GM18498 (cell line): ENCODE measurements around the gene LINC01488.

Experiments used
- ATAC-seq: cut with Tn5 transposase; IDR thresholded peaks from one replicate; pipeline ENCODE4 v1.9.1; 2021; ENCODE audit warnings: mild to moderate bottlenecking, moderate library complexity; ENCODE audit not compliant: unreplicated experiment

Gene LINC01488

DNA sequence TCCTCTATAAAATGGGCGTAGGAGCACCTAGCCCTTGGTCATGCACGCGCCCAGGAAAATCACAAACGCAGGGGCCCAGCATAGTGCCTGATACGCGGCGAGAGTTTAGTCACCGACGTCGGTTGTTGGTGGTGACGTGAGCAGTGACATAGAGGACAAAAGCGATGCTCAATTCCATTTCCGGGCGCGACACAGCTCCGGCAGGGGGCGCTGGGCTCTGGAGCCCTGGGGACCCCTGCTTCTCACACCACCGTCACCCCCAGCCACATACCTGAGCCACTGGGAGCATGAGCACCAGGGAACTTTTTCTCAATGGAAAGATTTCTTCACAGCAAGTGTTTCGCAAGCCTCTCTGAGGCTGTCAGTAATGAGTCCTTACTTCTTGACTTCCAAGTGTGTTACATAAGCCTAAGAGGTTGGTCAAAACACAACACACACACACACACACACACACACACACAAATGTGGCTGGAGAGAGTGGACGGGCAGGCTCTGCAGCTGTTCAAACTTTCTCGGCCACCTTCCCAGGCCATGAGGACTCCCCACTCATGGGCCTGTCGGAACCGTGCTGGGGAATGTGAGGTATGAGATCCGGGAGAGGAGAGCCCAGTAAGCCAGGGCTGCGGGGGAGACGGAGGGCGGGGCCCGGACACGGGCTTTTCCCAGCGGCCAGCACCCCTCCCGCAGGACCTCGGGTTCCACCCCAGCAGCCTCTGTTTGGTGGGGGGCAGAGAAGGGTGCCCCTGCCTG is 36.9 kb upstream of the LINC01488 start:
- ATAC-seq, result no peak

DNA sequence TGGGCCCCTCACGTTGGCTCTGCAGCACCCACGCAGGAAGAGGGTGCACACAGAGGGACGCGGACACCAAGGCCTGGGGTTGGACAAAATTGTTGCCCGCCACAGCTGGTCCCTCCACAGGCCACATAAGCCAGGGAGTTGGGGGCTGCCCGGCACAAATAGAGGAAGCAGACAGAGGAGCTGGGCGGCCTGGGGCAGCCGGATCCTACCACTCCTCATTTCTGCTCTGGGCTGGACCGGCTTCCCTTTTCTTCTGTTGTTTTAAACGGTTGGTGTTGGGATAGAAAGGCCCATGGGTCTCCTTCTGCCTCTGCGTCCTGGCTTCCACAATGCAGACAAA is 36.4 kb upstream of the LINC01488 start:
- no peak for ATAC-seq

DNA sequence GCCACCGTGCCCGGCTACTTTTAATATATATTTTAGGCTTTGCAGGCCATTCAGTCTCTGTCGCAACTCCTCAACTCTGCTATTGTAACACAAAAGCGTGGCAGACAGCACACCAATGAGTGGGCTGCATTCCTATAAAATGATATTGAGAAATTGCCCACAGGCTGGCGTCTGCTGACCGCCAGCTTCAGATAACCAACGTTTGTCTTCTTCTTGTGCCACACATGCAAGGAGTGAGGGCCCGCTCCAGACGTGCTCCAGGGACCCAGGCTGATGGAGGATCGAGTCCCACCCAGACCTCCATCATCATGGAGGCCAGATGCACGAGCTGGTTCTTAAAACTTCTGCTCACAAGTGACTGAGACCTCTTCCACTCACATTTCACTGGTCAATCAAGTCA is 35.4 kb upstream of the LINC01488 start:
- ATAC-seq, result no peak

DNA sequence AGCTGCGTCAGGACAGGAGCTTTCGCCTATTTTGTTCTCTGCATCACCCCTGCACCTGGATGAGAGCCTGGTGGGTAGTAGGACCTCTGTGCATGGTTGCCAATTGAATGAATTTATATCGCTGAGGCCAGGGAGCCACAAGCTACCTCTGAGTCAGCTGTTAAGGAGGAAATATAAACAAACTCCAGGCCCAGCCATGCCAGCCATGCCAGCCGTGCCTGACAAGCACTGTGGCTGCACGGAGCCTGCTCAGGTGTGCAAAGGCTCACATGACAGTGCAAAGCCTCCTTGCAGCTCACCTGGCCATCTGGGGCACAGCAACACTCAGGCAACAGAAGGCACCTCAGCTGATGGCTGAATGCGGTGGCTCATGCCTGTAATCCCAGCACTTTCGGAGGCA is 33.7 kb upstream of the LINC01488 start:
- ATAC-seq, result no peak

DNA sequence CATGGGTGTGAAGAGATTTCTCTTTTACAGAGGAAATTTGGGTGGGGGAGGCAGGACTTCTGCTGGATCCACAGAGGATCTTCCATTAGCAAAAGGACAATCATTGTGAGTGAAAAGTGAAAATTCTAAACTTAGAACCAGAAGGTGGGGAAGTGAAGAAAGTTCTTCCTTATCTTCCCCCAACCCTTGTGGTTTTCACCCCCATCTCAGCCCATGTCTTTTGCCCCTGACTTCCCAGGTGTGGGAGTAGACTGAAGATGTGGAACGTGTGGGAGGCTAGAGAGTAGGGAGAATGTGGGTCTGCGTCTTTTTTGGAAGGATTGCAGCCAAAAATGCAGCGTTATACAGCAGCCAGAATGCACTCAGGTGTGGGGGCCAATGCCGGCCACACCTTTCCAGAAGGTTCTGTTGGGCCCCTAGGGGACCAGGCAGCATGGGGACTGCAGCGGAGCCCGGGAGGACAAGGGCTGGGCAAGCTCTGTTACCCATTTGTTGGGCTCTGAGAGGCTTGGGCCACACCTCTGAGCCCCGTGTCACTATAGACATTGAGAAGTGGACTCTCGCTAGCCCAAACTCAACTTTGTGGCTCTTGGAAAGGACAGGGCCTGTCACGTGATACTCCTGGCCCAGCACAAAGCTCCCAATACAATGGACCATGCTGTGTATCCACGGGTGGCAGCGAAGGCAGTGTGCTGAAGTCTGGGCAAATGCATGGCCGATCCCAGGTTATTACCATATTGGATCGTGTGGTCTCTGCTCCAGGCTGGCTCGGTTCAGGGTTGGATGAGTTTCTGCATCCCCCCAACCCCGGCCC is 32.8 kb upstream of the LINC01488 start:
- no peak for ATAC-seq

DNA sequence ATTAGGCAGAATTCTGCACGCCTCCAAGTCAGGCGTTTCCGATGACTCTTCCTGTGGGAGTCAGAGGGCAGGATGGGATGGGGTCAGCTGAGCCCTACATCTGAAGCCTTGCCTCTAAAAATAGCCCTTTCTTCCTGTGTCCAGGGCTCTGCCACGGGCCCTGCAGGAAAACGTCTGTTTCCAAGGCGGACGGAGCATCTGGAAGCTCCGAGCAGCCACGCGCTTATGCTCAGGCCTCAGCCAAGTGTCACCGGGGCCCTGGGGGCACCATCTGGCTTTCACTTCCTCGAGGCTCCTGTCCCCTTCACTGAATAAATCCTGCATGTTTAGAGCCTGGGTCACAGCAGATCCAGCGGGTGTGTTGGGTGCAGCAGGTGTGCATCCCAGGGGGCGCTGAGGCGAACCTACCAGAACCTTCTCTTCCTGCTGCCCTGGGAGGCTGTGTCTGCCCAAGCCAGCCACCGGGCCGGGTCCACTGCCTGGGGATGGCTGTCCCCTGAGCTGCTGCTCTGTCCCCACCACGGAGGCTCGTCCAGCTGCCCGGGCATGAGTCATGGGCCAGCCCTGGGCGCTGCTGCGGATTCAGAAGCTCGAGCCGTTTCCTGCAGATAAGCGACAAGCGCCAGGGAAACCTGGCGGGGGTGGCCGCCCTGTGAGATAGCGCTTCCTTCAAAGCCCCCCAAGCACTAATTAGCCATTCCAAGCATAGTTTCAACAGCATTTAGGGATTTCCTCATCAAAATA is 32.0 kb upstream of the LINC01488 start:
- ATAC-seq, result no peak

DNA sequence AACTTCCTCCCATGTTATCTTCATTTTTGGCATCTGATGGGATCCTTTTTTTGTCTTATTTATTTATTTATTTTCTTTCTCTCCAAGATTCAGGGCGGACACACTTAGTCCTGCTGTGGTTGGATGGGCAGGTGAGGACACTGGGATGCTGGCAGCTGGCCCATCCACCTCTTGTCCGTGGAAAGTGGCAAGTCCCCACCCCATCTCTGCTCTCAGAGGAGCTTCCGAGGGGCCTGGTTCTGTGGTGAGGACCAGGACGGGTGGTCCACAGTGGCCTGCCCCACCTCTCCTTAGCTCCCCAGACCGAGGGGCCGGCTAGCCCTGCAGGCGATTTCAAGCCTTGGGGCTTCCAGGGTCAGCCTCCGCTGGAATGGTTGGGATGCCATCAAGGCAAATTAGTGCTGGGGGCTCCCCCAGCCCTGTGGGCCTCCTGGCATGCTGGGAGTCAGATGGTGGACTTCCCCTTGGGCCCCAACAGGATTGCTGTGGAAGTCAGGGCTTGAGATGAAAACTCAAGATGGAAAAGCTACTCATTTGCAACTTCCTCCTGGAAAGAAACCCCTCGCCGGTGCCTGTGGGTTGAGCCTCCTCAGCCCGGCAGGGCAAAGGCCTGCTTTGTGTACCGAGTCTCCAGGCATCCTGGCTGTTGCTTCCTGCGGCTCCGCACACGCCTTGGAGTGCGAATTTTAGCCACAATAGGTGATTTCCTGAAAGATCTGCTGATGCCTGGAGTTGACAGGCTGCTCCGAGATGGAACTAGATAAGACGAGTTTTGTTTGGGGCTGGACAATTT is 31.2 kb upstream of the LINC01488 start:
- no peak for ATAC-seq

DNA sequence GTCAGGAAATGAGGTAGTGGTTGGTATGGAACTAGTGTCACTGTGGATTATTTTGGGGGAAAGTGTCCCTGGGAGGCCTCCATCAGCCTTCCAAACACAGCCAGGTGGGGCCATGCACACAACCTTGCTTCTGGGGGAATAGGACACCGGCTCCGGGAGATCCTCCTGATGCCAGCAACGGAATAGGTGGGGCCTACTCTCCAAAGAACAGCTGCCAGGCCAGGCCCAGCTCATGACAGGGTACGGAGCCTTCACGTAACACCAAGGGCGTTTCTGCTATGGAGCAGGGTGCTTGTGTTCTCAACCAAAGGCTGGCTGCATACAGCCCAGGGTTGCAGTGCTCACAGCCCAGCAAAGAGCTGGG is 30.6 kb upstream of the LINC01488 start:
- no peak for ATAC-seq

DNA sequence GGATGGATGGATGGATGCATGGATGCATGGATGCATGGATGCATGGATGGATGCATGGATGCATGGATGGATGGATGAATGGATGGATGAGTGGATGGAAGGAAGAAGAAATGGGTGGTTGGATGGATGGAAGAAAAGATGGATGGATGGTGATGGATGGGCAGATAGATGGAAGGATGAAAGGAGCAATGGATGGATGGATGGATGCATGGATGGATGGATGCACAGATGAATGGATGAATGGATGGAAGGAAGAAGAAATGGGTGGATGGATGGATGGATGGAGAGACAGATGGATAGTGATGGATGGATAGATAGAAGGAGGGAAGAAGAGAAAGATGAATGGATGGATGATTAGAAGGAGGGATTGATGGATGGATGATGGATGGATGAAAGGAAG is 30.2 kb upstream of the LINC01488 start:
- no peak for ATAC-seq

DNA sequence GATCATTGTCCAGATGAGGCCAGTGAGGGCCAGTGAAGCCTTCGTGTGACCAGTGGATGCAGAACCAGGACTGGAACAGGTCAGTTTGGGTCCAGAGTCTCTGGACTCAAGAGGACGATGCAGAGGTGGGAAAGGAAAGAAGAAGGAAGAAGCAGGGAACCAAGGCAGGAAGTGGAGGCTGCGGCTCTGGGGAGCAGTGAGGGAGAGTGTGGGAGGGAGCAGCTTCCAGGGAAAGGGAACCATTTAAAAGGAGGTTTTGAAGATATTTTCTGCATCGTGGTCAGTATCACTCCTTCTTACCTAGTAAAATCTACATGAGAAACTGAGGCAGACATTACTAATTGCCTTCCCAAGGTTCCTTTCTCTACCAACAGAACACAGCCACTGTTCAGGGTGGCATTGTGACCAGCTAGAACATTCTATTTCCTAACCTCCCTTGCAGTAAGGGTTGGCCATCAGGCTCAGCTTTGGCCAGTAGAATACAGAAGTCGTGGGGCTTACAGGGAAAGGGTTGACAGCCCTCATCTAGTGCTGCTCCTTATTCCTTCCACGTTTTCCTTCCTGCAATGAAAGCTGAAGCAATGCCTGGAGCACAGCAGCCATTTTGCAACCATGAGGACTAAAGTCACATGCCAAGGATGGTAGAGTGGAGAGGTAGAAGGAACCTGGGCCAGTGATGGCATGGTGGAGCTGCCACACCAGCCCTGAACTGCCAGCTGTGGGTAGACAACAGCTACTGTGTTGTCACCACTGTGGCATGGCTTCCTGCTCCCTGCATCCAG is 29.1 kb upstream of the LINC01488 start:
- ATAC-seq, result no peak

DNA sequence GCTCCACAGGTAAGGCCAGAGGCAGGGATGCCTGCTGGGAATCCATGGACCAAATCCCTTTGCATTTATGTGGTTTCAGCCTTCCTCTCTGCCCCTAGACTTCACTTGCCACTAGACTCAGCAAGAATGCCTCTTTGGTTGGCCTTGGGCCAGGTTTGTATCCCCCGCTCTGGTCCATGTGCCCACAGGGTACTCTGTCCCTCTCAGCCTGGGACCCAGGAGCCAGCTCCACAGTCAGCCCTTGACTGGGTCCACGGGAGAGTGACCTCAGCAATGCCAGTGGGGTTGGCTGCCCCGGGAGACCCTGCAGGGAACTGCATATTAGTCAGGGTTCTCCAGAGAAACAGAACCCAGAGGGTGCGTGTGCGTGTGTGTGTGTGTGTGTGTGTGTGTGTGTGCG is 28.3 kb upstream of the LINC01488 start:
- ATAC-seq, result no peak

DNA sequence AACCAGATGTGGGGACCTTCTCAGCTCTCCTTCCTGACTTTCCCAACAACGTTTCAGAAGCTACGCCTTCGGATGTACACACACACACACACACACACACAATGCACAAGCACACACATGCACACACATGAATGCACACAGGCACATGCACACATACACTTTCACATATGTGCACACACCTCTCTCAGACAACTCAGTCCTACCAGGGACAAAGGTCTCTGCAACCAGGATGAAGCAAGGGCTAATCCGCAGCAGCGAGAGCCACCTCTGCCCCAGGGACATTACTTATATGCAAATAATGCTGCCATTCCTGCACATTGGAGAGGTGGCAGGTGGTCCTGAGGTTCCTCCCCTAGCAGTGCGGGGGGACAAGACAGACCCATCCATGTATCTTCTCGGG is 27.4 kb upstream of the LINC01488 start:
- ATAC-seq, result no peak

DNA sequence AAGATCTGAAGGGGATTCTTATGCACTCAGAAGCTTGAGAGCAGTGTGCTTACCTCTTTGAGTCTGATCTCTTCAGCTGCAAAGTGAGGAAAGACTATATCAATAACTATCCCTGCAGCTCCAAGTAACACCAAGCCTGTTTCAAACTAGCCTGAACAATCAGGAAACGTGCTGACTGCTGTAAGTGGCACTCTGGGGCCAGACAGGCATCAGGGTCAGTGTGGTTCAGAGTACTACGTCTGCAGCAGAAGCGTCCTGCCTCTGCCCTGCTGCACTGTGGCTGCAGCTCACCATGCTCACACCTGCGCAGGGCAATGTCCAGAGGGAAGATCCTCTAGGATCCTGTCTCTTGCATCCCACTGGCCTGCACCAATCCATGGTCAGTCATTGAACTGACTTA is 25.5 kb upstream of the LINC01488 start:
- no peak for ATAC-seq

DNA sequence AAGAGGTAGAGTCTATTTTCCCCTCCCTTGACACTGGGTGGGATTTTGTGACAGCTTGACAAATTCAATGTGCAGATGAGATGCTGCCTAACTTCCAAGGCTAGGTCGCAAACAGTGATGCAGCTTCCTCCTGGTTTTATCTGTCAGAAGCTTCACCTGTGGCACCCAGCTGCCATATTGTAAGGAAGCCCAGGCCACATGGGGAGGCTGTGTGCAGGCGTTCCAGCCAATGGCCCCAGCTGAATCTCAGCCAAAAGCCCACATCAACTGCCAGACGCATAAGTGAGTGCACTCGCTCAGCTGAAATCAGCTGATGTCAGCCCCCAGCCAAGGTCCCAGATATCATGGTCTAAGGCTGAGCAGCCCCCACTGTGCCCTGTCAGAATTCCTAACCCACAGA is 24.8 kb upstream of the LINC01488 start:
- no peak for ATAC-seq

DNA sequence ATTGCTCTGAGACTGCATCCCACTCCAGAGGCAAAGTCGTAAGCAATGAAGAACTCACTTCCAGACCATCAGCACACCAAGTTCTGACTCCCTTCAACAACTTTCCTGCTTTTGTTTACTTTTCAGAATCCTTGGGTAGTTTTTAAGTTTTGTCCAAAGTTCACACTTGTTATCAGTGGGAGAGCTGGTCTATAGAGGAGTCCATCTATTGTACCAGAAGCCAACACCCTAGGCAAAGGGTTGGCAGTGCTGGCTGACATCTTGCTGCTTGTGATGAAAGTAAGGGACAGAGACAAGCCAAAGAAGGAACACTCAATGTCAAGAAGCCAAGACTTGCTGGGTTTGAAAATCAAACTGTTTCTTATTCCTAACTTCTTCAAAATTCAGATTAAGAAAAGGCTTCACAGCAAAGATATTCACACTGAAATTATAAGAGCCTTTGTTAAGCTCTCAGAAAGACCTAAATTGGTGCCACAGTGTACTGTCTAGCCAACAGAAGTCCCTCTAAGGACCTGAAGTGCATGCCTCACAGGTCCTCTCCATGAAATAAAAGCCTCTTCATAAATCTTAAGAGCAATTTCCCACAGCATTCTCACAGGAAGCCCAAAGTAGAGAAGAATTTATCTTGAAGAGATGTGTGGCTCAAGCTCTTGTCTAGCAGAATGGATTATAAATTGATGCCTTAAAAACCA is 21.5 kb upstream of the LINC01488 start:
- no peak for ATAC-seq

DNA sequence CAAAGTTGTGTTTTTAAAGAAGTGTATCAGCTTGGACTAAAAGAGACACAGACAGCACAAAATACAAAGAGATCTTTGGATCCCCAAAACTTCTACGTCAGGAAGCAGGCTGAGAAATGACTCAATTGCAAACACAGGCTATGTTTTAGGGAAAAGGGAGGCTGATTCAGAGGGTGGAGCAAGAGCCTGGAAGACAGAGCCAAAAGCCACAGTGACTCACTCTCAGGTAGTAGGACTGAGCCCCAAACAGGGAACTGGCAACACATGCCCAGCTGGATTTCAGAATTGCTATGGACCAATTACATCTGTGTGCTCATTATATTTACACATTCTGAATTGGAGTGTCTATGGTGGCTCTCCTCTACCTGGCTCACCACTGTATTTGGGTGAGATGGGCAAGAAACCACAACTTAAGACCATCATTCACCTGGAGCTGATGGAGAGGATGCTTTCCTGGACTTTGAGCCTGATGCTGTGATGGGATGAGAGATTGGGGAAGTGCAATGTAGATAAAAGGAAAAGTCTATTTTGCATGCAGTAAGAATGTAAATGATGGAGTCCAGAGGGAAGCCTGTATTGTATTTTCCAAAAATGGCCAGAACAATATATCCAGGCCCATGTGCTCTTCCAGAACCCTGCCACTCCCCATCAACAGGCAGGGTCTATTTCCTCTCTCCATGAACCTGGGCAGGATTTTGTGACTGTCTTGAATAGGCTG is 20.8 kb upstream of the LINC01488 start:
- ATAC-seq, result no peak

DNA sequence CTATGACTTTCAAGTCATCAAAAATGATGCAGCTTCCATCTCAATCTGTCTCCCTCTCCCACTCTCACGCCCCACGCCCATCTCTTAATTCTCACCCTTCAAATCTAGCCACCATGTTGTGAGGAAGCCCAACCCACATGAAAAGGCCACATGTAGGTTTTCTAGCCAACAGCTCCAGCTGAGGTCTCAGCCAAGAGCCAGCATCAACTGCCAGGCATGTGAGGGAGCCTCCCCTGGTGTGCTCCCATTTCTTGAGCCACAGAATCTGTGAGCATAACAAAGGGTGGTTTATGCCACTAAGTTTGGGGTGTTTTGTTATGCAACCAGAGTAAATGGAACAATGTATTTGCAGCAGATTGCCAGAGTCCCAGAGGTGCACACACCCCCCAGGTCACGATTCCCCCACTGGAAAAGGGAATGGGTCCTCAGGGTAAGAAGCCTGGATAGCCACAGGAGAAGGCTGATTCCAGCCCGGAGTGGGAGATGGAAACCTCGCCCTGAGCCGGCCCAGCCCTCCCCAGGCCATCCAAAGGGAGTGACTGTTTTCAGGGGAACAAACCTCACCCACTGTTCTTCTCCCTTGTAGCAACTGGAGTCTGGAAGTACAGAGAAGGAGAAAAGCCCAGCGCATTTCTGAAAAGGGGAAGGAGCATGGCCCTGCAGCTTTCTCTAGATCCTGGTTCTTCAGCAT is 20.0 kb upstream of the LINC01488 start:
- ATAC-seq, result no peak

DNA sequence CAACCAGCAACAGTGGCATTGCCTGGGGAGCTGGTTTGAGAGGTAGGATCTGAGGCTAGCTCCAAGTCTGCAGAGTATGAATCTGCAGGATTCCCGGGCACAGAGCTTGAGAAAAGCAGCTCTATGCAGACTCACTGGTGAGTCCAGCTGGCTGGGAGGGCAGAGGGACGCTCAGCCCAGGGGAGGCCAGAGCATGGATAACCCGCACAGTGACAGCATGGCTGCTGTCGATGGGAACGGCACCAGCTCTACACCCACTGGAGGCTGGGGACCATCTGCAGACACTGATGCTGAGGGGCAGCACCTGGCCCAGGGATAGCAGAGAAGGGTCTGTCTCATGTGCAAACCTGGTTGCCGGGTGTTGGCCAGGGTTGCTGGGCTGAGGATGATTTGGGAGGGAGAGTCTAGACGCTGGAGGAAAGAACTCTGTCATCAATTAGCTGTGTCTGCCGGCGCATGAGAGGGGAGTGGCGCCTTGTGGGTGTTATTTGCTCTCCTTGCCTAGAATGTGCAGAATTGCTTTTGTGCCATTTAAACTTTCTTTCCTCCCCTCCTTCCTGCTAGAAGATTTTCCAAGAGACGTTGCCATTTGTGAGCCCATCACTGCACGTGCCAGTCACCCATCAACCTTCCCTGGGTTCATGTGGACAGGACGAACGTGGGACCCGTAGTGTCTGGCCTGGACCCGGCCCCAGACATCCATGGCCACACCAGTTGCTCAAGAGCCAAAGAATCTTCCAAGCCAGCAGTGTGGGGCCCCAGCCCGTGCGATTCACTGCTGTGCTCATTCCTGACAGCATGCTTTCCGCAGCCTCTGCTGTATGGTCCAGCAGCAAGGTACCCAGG is 19.1 kb upstream of the LINC01488 start:
- no peak for ATAC-seq
